22Rv1 (cell line): Measurements from ENCODE around the gene PRAC1.

ENCODE experiments used
- H3K27ac ChIP-seq: fragments of 450-650 bp; 2 replicates; pipeline ENCODE4 v1.5.1; 2017
- ZFX ChIP-seq: fragments of 450-650 bp; IDR thresholded peaks from 2 replicates; pipeline ENCODE4 v1.6.1; 2017; ENCODE audit warnings: antibody characterized with exemption, borderline replicate concordance
- TF ChIP-seq, protein P1 (sequence below): fragments of 450-650 bp; IDR thresholded peaks from 2 replicates; pipeline ENCODE4 v1.5.1; 2017; ENCODE audit warnings: mild to moderate bottlenecking

PRAC1 gene

DNA sequence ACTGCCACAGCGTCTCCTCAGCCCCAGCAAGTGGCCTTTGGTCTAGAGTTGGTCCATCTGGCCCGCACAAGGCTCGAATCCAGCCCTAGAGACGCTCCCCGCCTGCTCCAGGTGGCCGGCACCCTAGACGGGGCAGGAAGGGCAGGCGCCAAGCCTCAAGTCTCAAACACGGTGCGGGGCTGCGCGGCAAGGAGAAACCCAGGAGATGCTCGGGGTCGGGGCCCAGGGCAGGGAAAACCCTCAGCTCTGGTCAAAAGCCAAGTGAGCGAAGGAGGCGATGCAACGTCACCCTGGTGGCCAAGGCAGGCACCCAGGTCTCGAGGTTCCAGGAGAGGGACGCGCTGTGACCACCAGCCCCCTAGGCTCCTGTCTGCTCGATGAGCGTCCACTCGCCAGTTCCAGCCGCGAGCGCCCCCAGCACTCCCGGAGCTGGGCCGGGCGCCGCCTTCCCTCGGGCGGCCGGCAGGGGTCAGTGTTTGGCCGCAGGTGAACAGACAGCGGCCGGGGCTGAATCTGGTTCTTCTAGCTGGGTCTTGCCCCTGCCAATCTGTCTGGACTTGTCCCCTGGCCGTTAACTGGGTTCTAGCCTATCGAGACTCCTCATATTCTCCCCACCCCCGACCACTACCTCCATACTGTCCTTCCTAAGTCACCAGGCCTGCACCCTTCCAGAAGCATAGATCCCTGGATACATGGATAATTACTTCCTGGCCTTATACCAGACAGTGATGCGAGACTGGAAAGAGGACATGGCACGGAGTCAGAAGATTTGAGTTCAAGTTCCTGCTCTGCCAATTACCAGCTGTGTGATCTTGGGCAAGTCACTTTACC, 44.0 kb downstream of the PRAC1 start:
- no peak overlapping the region for H3K27ac ChIP-seq
- TF ChIP-seq, protein P1, sequence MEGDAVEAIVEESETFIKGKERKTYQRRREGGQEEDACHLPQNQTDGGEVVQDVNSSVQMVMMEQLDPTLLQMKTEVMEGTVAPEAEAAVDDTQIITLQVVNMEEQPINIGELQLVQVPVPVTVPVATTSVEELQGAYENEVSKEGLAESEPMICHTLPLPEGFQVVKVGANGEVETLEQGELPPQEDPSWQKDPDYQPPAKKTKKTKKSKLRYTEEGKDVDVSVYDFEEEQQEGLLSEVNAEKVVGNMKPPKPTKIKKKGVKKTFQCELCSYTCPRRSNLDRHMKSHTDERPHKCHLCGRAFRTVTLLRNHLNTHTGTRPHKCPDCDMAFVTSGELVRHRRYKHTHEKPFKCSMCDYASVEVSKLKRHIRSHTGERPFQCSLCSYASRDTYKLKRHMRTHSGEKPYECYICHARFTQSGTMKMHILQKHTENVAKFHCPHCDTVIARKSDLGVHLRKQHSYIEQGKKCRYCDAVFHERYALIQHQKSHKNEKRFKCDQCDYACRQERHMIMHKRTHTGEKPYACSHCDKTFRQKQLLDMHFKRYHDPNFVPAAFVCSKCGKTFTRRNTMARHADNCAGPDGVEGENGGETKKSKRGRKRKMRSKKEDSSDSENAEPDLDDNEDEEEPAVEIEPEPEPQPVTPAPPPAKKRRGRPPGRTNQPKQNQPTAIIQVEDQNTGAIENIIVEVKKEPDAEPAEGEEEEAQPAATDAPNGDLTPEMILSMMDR = peak; percentile 95
- TF ChIP-seq ZFX = no peak

DNA sequence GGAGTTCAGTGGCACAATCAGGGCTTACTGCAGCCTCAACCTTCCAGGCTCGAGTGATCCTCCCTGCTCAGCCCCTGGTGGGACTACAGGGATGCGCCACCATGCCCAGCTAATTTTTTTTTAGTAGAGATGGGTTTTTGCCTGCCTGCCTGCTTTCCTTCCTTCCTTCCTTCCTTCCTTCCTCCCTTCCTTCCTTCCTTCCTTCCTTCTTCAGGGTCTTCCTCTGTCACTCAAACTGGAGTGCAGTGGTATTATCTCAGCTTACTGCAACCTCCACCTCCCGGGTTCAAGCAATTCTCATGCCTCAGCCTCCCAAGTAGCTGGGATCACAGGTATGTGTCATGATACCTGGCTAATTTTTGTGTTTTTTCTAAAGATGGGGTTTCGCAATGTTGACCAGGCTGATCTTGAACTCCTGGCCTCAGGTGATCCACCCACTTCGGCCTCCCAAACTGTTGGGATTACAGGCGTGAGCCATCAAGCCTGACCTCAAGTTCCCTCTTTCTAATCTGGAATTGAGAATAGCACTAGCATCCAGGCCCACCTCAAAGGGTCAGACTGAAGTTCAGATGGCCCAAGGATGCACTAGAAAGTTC, 45.3 kb downstream of the PRAC1 start:
- TF ChIP-seq, protein P1 = no peak
- H3K27ac ChIP-seq = no peak overlapping the region

DNA sequence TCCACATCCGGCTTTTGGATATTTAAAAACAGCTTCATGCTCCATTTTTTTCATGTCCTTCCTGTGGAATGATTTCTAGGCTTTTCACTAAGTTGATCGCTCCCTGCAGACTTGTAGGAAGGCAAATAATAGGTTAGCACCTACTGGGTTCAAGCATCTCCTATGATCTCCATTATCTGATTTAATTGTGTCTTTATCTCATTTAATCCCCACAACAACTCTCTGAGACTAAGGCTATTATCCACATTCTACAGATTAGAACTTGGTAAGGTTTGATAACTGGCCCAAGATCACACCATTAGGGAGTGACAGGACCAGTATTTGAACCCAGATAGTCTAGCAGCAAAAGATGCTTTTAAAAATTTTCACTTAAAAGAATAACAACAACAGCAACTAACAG, 50.0 kb downstream of the PRAC1 start:
- TF ChIP-seq ZFX = no peak
- TF ChIP-seq, protein P1 = no peak
- no peak overlapping the region for H3K27ac ChIP-seq
